Measurements from ENCODE around the gene RBM33. TPM values are rescaled to one million over a fixed set of nuclear protein-coding genes. Genes with fewer than 3 reads are reported as not detected.

RBM33 gene
- polyA plus RNA-seq, 3 donors: 15.0 to 27.7 (median 22.2) TPM

- peak in 1 of 3 donors; percentile 23 for DNase-seq
- Histone ChIP-seq H3K27me3 (ENCODE audit: control insufficient read depth in 2 of 2, insufficient read depth in 2 of 2, low read length in 2 of 2) (no peaks in the 10 kb centered on the region), H3K4me1 (ENCODE audit: control insufficient read depth in 1 of 2, insufficient read depth in 2 of 2, low read length in 2 of 2) (peaks cover 9% of the 10 kb centered on the region in 2 donors), H3K9ac (ENCODE audit: insufficient read depth, low read length, poor library complexity, severe bottlenecking) (no peak overlapping the region), H3K9me3 (replicated peaks in 1 of 2; ENCODE audit: control insufficient read depth in 1 of 2, insufficient read depth in 1 of 2, low read length in 2 of 2) (no peaks in the 10 kb centered on the region), H3K79me2 (ENCODE audit: insufficient read depth, low read length) (peaks cover 76% of the 10 kb centered on the region), H4K20me1 (ENCODE audit: insufficient read depth, low read length) (peaks cover 94% of the 10 kb centered on the region), H3K36me3 (replicated peaks in 1 of 2; ENCODE audit: control insufficient read depth in 1 of 2, insufficient read depth in 2 of 2, low read length in 2 of 2) (peaks cover 33 to 67% of the 10 kb centered on the region in 2 donors), H3K27ac (ENCODE audit: low read depth in 1 of 2, low read length in 2 of 2) (peak overlapping the region; percentile 20 to 22), H3K4me2 (replicated peaks; ENCODE audit: extremely low read depth, low read length, poor library complexity, severe bottlenecking) (no peak overlapping the region), H2AFZ (ENCODE audit: insufficient read depth, low read depth, low read length, poor library complexity, severe bottlenecking) (no peak overlapping the region), H3K4me3 (replicated peaks in 1 of 3; ENCODE audit: low read depth in 2 of 3, low read length in 3 of 3) (no peak overlapping the region)
- H3K4me1 Mint-ChIP-seq: peaks cover 13% of the 10 kb centered on the region
- peaks cover 36 to 51% of the 10 kb centered on the region in 2 donors for H3K36me3 Mint-ChIP-seq
- peak overlapping the region in 3 of 7 donors; percentile 52 to 84 (median 69) for H3K27ac Mint-ChIP-seq
- H3K27me3 Mint-ChIP-seq (ENCODE audit: low read depth in 3 of 3): peaks cover 0 to 1% (median 0%) of the 10 kb centered on the region in 3 donors
- H3K9me3 Mint-ChIP-seq: no peaks in the 10 kb centered on the region
- intact Hi-C loops (cut with micrococcal nuclease): no loop called here
- TF ChIP-seq, protein P1, sequence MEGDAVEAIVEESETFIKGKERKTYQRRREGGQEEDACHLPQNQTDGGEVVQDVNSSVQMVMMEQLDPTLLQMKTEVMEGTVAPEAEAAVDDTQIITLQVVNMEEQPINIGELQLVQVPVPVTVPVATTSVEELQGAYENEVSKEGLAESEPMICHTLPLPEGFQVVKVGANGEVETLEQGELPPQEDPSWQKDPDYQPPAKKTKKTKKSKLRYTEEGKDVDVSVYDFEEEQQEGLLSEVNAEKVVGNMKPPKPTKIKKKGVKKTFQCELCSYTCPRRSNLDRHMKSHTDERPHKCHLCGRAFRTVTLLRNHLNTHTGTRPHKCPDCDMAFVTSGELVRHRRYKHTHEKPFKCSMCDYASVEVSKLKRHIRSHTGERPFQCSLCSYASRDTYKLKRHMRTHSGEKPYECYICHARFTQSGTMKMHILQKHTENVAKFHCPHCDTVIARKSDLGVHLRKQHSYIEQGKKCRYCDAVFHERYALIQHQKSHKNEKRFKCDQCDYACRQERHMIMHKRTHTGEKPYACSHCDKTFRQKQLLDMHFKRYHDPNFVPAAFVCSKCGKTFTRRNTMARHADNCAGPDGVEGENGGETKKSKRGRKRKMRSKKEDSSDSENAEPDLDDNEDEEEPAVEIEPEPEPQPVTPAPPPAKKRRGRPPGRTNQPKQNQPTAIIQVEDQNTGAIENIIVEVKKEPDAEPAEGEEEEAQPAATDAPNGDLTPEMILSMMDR (IDR thresholded peaks at IDR 0.05): no peak
- H3K4me3 Mint-ChIP-seq: no peak overlapping the region
- 34% methylated on average over 5 of the region's 8 CpGs for WGBS (ENCODE audit: insufficient coverage)
Observed at GRCh38 chr7:155676052-155676451, 31.6 kb downstream of the RBM33 start.

GRCh38 chr7:155677688-155678087 is 33.2 kb downstream of the RBM33 start:
- Histone ChIP-seq H3K36me3 (replicated peaks in 1 of 2; ENCODE audit: control insufficient read depth in 1 of 2, insufficient read depth in 2 of 2, low read length in 2 of 2) (peaks cover 48 to 83% of the 10 kb centered on the region in 2 donors), H3K9me3 (replicated peaks in 1 of 2; ENCODE audit: control insufficient read depth in 1 of 2, insufficient read depth in 1 of 2, low read length in 2 of 2) (no peaks in the 10 kb centered on the region), H4K20me1 (ENCODE audit: insufficient read depth, low read length) (peaks cover 94% of the 10 kb centered on the region), H3K9ac (ENCODE audit: insufficient read depth, low read length, poor library complexity, severe bottlenecking) (no peak overlapping the region), H2AFZ (ENCODE audit: insufficient read depth, low read depth, low read length, poor library complexity, severe bottlenecking) (no peak overlapping the region), H3K4me2 (replicated peaks; ENCODE audit: extremely low read depth, low read length, poor library complexity, severe bottlenecking) (no peak overlapping the region), H3K4me3 (replicated peaks in 1 of 3; ENCODE audit: low read depth in 2 of 3, low read length in 3 of 3) (no peak overlapping the region), H3K4me1 (ENCODE audit: control insufficient read depth in 1 of 2, insufficient read depth in 2 of 2, low read length in 2 of 2) (peaks cover 9% of the 10 kb centered on the region in 2 donors), H3K79me2 (ENCODE audit: insufficient read depth, low read length) (peaks cover 76% of the 10 kb centered on the region), H3K27ac (ENCODE audit: low read depth in 1 of 2, low read length in 2 of 2) (no peak overlapping the region), H3K27me3 (ENCODE audit: control insufficient read depth in 2 of 2, insufficient read depth in 2 of 2, low read length in 2 of 2) (no peaks in the 10 kb centered on the region)
- peaks cover 13% of the 10 kb centered on the region for H3K4me1 Mint-ChIP-seq
- peaks cover 50 to 68% of the 10 kb centered on the region in 2 donors for H3K36me3 Mint-ChIP-seq
- no peaks in the 10 kb centered on the region for H3K9me3 Mint-ChIP-seq
- no CpG with 5 or more reads among the region's 2 CpGs for WGBS (ENCODE audit: insufficient coverage)
- DNase-seq: no peak
- TF ChIP-seq, protein P1 (IDR thresholded peaks at IDR 0.05): no peak
- H3K27ac Mint-ChIP-seq: no peak overlapping the region
- H3K4me3 Mint-ChIP-seq: no peak overlapping the region
- H3K27me3 Mint-ChIP-seq (ENCODE audit: low read depth in 3 of 3): peaks cover 0 to 1% (median 0%) of the 10 kb centered on the region in 3 donors
- intact Hi-C loops (cut with micrococcal nuclease): no loop called here
